SH-SY5Y (cell line): ENCODE data around the gene PIK3R1.
A peak's percentile ranks its signal among the peaks of the same experiment; 100 is the strongest.

ENCODE experiments used
- GATA2 ChIP-seq: IDR thresholded peaks from 2 replicates; pipeline ENCODE4 v1.6.1; 2011; ENCODE audit warnings: mild to moderate bottlenecking, low read depth, low read length
- GATA3 ChIP-seq: IDR thresholded peaks from 2 replicates; pipeline ENCODE4 v1.6.1; 2011; ENCODE audit warnings: low read depth, mild to moderate bottlenecking, low read length, moderate library complexity

PIK3R1 gene

DNA sequence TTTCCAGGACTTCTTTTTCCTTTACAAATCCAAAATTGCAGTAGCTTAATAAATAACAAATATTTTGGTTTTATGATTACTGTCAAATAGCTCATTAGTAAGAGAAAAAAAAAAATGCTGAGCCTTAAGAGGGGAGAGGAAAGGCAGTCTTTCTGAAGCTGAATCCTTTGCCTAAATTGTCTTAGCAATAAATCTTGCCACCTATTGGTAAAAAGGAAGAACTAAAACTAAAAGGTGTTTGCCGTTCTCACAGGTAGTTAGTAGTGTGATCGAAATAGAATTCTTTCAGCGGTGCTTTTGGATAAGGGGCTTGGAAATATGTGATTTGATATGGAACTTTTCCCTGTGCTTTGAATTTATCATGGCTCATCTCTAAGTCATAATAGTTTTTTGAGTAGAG lies 31.2 kb downstream of the PIK3R1 start:
- TF ChIP-seq GATA3: no peak
- TF ChIP-seq GATA2: no peak

DNA sequence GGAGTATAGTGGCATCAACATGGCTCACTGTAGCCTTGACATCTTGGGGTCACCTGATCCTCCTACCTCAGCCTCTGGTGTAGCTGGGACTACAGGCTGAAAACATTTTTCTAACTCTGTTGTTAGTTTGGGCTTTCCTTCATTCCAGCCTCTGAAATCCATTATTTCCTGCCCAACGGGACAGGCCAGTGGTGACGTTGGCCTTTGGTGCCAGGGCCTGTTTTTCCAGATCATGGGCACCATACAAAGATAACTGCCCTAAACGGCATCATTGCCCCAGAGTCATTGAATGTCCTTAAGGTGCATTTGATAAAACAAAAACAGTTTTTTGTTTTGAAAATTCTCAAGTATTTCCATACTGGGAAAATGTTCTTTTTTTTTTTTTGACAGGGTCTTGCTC lies 32.1 kb downstream of the PIK3R1 start:
- TF ChIP-seq GATA2 (no peak), GATA3 (no peak)

DNA sequence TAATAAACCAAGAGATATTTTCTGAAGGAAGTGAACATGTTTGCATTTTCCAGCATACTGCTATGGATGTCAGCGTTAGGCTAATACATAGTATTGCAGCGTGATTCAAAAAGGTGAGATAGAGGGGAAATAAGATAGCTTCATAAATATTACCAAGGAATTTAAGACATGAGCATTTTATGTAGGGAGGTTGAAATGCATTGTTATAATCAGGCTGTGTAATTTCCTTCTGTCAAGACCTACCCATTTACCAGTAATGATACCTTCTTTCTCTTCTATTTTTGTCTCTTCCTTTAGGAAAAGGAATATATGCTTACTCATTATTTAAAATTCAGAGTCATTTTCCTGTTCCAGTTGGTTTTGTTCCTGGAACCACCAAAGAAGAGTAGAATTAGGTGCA lies 33.3 kb downstream of the PIK3R1 start:
- TF ChIP-seq GATA2 (no peak), GATA3 (no peak)

DNA sequence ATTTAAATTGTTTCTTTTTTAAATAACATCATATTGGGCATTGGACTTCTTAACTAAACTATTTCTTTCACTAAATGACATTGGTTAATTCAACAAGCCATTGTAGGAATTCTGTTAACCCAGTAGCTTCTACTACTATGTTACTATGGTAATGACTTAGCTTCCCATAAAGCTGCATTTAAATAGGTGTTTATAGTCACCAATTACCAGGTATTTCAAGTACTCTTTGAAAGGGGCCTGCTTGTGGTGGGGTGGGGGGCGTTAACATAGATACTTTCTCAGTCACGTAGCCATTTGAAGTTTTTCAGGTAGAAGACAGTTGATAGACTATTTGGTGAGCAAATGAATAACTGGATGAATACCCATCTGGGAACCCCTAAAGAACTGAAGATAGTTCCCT lies 34.0 kb downstream of the PIK3R1 start:
- TF ChIP-seq GATA2 (no peak), GATA3 (no peak)

DNA sequence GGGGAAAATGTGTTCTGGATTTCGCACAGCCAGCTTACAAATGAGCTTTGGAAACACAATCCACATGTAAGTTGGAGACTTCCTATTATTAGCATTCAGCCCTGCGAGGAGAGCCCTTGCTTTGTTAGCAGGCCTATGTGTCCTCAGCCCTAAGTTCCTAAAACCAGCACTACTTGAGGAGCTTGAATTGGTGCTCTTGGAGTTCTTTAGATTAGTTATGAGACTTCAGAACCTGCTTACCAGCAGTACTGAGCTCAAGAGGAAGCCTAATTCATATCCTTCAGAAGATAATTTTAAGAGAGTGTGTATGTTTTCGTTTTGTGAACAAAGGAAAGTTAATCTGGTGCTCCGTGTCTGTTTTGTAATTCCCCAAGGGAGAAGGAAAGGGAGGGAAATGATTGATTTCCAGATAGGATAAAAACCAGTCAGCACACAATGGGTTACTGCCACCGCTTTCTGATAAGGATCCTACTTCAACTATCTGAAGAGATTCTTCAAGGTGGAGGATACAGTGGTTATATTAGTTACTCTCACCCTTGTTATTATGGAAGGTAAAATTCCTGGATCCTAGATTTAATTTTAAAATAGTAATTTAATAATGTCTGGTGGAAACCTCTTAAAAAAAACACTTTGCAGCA lies 35.2 kb downstream of the PIK3R1 start:
- TF ChIP-seq GATA3: peak; percentile 80
- 0 out of 2 replicates have a peak, but pooled peaks have one; percentile 34 for TF ChIP-seq GATA2

DNA sequence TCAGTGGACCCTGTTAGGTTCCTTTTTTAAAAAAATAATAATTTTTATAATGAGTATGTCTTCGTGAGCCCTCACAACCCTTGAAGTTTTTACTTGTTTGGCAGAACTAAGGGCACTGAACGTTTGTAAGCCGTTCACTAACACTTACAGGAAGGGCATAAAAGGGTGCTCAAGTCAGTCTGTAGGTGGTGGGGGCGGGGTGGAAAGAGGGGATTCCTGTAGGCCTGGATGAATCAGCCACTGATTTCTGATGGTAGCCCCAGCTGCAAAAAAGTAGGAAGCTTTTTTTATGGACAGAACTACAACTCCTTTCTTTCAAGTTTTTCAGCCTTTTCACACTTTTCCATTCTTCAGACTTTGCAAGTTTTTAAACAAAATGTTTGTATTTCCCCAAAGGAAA lies 35.8 kb downstream of the PIK3R1 start:
- no peak for TF ChIP-seq GATA3
- no peak for TF ChIP-seq GATA2

DNA sequence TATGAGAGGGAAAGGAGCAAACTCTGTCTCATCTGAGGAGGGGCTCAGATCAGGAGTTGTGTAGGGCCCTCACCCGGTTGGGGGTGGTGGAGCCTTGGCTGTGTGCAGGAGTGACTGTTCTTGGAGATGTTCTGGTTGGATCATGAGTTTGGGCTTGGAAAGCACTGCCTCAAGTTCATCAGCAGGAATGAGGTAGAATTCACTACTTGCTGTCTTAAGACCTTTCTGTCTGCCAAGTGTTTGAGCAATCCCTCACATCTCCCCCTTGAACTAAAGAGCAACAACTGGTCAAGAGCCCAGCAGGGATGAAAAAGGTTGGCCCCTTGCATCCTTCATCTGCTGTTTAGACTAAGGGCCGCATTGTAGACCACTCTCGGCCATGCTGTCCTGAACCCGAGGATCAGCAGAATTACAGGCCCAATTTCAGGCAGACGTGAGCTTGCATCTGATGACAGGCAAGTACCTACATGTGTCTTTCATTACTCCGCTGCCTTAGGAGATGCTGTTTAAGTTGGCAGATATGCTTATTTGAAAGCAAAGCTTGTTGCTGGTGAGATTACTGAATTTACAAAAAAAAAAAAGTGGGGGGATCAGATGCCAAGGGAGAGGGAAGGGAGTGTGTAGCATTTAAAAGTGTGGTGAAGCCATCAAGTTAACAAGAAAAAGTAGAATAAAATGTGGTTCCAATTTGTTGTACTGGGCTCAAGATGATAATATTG lies 36.4 kb downstream of the PIK3R1 start:
- TF ChIP-seq GATA3 (no peak), GATA2 (peak; percentile 55)

DNA sequence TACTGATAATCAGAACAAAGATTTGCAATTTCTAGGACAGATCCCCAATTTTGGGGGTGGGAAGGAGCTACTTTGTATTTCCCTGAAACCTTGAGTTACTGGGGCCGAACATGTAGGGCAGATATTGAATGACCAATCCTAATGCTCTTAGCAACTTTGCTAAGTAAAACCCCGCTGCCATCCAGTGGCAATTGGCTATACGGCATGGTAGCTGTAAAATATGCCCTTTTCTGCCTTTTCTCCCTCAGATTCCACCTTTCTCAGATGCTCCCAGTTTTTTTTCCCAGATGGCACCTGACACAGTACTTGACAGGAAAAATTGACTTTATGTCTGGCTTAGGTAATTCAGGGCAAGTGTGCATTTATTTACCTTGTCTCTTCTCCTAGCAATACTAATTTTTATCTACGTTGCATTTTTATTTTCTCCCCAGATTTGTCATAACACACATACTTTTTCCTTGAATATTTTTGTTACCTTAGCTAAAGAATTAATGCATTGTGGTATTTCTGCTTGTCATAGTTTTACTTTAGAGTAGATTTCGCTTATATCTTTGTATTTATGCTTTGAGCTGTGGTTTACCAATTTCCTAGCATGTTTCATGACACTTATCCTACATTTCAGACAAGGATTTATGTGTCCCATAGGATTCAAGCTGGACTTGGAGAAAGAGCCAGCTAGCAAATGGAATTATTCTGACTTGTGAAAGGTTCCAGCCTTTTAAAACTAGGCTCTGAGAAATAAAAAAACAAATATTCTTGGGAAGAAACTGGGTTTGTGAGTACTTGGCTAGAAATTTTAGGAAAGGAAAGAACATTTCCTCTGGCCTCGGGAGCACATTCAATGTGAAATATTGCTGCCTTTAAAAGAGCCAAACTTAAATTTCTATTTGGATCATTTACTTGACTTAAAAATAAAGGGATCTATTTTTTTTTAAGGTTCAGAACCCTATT lies 37.4 kb downstream of the PIK3R1 start:
- TF ChIP-seq GATA2 (no peak), GATA3 (no peak)

DNA sequence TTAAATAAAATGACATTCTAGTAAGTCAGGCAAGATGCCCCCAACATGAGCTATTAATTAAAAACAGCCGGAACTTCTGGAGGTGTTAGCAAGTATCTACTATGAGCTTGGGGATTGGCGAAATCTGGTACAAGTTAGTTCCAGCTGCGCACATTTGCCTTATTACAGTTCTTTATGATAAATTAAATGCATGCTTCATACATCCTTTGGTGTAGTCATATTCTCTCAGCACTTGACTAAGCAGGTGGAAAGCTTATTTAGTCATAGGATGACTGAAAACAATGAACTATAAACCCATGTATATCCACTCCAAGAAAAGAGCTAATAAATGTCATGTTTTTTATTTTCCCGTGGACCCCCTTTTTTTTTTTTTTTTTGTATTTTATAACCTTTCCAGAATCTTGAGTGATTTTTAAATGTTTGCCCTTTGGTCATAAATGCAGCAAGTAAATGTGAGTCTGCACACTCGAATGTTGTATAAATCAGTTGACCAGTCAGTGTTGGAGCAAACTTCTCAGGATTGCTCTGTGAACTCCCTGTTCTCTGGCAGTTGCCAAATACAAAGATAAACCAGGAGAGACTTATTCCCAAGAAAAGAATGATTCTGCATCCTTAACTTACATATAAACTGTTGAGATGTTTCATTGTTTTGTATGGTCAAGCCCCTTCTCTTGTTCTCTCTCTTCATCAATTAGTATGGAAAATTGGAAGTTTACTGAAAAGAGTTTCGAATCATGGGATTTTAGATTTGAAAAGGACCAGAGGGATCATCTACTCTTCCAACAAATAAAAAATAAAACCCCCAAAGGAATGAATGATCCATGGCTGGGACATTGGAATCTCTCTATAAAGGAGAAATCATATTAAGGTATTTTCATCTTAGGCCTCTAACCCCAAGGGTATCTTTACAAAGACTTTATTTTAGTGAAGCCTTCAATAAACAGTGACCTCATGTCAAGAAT lies 38.3 kb downstream of the PIK3R1 start:
- TF ChIP-seq GATA2 (no peak), GATA3 (no peak)

DNA sequence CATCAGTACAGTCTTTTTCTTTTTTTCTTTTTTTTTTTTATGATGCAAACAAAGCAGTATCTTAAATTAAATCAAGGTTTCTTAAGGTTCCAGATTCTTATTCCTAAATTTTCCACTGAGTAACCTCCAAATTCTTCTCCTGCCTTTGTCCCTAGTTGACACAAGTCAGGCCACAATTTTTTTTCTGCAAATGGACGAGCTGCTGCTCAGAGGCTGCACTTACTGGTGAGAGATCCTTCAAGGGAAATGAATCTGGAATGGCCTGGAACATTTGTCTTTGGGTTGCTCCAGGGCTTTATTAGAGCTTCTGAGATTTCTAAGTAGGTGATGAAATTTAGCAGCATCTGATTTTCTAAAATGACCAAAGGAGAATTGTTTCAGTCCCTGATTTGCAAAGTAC lies 39.3 kb downstream of the PIK3R1 start:
- TF ChIP-seq GATA3 (no peak), GATA2 (no peak)

DNA sequence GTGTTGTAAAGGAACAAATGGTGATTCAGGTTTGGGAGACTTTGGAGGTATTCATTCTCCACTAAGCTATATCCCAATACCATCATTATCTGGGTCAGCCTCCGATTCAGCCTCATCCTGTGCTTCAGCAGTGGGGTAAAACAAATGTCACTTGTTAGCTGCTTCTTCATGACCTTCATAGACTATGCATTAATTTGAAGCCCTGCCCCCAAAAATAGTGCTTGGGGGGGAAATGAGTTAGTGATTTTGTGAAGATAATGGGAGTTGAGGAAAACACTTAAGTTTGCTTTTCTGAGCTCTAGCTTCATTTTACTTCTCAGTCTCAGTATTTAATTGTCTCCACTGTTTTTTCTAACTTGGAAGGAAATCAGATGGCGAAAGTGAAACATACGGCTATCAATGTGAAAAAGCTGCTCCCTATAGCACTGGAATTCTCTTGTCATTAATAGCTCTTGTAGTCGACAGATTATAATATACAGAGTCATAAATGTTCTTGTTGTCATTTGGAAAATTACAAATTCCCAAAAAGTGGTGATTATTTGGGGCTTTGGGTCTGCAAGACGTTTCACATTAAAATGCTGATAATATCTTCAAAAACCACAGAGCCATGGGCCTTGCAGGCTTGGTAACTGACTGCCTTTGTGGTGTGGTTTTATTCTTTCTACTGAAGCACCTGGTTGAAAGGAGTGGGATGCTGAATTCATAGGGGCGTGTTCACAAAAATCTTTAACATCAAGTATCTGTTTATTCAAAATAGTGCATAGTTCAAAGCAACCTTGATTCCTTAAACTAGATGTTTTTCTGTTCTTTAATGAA lies 40.0 kb downstream of the PIK3R1 start:
- no peak; the same call in 1 of the 2 replicates for TF ChIP-seq GATA3
- no peak for TF ChIP-seq GATA2

DNA sequence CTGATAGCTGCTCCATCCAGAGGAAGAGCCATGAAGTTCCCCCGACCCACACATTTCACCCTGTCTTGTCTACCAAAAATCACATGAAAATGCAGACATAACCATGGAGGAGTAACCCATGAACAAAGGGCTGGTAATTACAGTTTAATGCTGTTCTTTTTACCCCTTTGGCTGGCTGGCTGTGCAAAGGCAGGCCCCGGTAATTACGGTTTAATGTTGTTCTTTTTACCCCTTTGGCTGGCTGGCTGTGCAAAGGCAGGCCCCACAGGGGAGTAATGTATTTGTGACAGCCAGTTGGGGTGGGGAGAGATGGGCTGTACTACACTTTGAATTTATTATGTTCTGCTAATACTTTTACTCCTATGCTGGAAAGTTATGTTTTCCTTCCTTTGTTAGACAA lies 41.7 kb downstream of the PIK3R1 start:
- no peak for TF ChIP-seq GATA3
- TF ChIP-seq GATA2: no peak
